Kasumi-1 (cell line): ENCODE data around the gene TMCO4.

Source experiments
- DNase-seq, 2 experiments: peaks; one replicate each; lab custom pipeline; 2025; lab: John Stamatoyannopoulos, UW

The TMCO4 gene

GRCh38 chr1:19747761-19748160, 52.0 kb downstream of the TMCO4 start:
- DNase-seq = no peak

GRCh38 chr1:19744886-19745285, 54.8 kb downstream of the TMCO4 start:
- no peak for DNase-seq

- no peak for DNase-seq
Measured at GRCh38 chr1:19744335-19744743, 55.4 kb downstream of the TMCO4 start.

- DNase-seq = no peak
Measured at GRCh38 chr1:19743793-19744192, 55.9 kb downstream of the TMCO4 start.

GRCh38 chr1:19743180-19743579, 56.5 kb downstream of the TMCO4 start:
- DNase-seq = no peak

- DNase-seq = no peak
Measured at GRCh38 chr1:19739628-19740027, 60.1 kb downstream of the TMCO4 start.

- DNase-seq = no peak
Measured at GRCh38 chr1:19738669-19739068, 61.0 kb downstream of the TMCO4 start.

- DNase-seq = no peak
Measured at GRCh38 chr1:19738076-19738475, 61.6 kb downstream of the TMCO4 start.

- DNase-seq = no peak
Measured at GRCh38 chr1:19737104-19737825, 62.5 kb downstream of the TMCO4 start.

GRCh38 chr1:19735440-19736127, 64.1 kb downstream of the TMCO4 start:
- DNase-seq = no peak

- DNase-seq = no peak
Measured at GRCh38 chr1:19734472-19734999, 65.2 kb downstream of the TMCO4 start.

GRCh38 chr1:19734056-19734455, 65.7 kb downstream of the TMCO4 start:
- no peak for DNase-seq

- DNase-seq = no peak
Measured at GRCh38 chr1:19733615-19734014, 66.1 kb downstream of the TMCO4 start.

- DNase-seq = no peak
Measured at GRCh38 chr1:19731311-19731821, 68.3 kb downstream of the TMCO4 start.

GRCh38 chr1:19730793-19731192, 68.9 kb downstream of the TMCO4 start:
- DNase-seq = no peak

- DNase-seq = no peak
Measured at GRCh38 chr1:19730232-19730631, 69.5 kb downstream of the TMCO4 start.

- no peak for DNase-seq
Measured at GRCh38 chr1:19728413-19729145, 71.1 kb downstream of the TMCO4 start.

- no peak for DNase-seq
Measured at GRCh38 chr1:19725606-19726005, 74.1 kb downstream of the TMCO4 start.

- DNase-seq = no peak
Measured at GRCh38 chr1:19723874-19724273, 75.8 kb downstream of the TMCO4 start.

GRCh38 chr1:19720973-19721372, 78.7 kb downstream of the TMCO4 start:
- no peak for DNase-seq

GRCh38 chr1:19720174-19720573, 79.5 kb downstream of the TMCO4 start:
- DNase-seq = no peak

GRCh38 chr1:19717467-19717866, 82.2 kb downstream of the TMCO4 start:
- DNase-seq = no peak
